GM10248 (cell line): ENCODE data around the gene PIK3R2.

Experiments used
- CTCF ChIA-PET: fragments of 300-600 bp; sonication (Branson Sonifier 250); formaldehyde crosslinking; extraction: SDS; loops from one replicate; lab custom pipeline; 2021; ENCODE audit warnings: antibody characterized with exemption; lab: Yijun Ruan, JAX
- POLR2A ChIA-PET: fragments of 350-650 bp; sonication (Branson Sonifier 250); formaldehyde crosslinking; extraction: SDS; loops from one replicate; lab custom pipeline; 2020; ENCODE audit warnings: antibody characterized with exemption; lab: Yijun Ruan, JAX
- DNase-seq: peaks from one replicate; pipeline ENCODE4 v3.0.0; 2012; ENCODE audit errors: extremely low spot score
- TF ChIP-seq, protein P1 (sequence below): IDR thresholded peaks from 2 replicates; pipeline ENCODE4 v1.5.1; 2012; ENCODE audit warnings: mild to moderate bottlenecking, low read depth; ENCODE audit errors: extremely low read depth, missing control alignments, control extremely low read depth

Gene PIK3R2

DNA sequence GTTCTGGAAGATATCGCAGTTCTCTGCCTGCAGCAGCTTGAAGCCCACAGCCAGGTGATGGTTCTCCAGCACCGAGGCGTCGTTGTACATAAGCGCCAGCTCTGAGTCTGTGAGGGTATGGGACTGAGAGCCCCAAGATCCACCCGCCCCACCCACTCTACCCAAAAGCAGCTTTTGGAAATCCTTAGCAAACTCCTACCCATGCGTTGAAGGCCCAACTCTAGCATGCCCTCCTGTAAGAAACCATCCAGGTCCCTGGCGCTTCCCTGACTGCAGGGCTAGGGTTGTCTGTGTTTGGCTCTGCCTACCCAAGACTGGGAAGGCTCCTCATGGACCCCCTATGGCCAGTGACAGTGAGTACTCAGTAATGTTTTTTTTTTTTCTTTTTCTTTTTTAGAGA is 63.8 kb downstream of the PIK3R2 start:
- DNase-seq: no peak
- TF ChIP-seq, protein P1, sequence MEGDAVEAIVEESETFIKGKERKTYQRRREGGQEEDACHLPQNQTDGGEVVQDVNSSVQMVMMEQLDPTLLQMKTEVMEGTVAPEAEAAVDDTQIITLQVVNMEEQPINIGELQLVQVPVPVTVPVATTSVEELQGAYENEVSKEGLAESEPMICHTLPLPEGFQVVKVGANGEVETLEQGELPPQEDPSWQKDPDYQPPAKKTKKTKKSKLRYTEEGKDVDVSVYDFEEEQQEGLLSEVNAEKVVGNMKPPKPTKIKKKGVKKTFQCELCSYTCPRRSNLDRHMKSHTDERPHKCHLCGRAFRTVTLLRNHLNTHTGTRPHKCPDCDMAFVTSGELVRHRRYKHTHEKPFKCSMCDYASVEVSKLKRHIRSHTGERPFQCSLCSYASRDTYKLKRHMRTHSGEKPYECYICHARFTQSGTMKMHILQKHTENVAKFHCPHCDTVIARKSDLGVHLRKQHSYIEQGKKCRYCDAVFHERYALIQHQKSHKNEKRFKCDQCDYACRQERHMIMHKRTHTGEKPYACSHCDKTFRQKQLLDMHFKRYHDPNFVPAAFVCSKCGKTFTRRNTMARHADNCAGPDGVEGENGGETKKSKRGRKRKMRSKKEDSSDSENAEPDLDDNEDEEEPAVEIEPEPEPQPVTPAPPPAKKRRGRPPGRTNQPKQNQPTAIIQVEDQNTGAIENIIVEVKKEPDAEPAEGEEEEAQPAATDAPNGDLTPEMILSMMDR: no peak
- ChIA-PET POLR2A (no interaction called here), CTCF (no interaction called here)

DNA sequence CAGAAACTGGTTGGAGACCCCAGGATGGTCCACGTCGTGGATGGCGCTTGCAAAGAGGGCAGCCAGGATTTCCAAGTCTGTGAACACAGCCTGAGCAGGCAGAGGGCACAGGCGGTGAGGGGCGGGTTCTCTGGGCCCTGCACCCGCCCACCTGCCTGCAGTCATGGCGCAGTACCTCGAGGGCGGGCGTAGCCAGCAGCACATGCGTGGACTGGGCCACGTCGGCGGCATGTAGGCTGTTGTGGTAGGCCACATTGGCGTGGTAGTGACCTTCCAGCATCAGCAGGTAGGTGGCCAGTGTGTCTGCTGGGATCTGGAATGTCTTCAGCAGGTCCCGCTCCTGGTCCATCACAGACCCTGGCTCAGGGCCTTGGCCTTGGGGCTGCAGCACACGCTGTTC is 65.2 kb downstream of the PIK3R2 start:
- ChIA-PET CTCF (interaction anchor here (0.9 to 6.5 kb wide), 5 partner anchors 9 to 61 kb away, joined by 3 to 57 read pairs (median 26); partner anchors contain the start of gene RAB3A), POLR2A (no interaction called here)
- no peak for DNase-seq

DNA sequence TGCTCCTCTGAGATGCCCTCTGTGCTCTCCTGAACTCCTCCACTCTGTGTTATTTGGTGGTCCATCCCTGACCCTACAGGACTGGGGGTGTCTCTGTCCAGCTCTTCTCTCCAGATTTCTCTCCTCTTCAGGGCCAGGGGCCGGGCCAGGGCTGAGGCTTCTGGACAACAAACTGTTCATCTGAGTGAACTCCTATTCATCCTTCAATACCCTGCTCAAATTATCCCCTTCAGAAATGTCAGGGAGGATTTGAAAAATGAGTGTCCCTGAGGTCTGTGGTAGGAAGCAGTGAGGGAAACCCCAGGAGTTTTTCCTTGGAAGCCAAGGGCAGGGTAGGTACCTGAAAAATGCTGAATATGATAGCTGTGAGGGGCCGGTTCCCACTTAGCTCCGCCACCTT is 65.6 kb downstream of the PIK3R2 start:
- TF ChIP-seq, protein P1: no peak
- no peak for DNase-seq
- POLR2A ChIA-PET: interaction anchor here (0.5 kb wide), 1 partner anchor 56 kb away, joined by 3 read pairs; the partner anchor contains the start of gene IQCN
- CTCF ChIA-PET: interaction anchor here (0.9 to 6.5 kb wide), 9 partner anchors 10 to 243 kb away, joined by 3 to 57 read pairs (median 5); partner anchors contain the start of gene RAB3A

More for the DNA sequence above, 65.2 kb downstream of the PIK3R2 start:
- TF ChIP-seq, protein P1: no peak
